ENCODE results near the gene DPP6. TPM values are rescaled to one million over a fixed set of nuclear protein-coding genes. Genes with fewer than 3 reads are reported as not detected.

DPP6 gene
- total and polyA plus RNA-seq, 9 of the 15 experiments (the other 6 are each of a cell fraction or from before 2014, with no cell fraction given) = not detected

DNA sequence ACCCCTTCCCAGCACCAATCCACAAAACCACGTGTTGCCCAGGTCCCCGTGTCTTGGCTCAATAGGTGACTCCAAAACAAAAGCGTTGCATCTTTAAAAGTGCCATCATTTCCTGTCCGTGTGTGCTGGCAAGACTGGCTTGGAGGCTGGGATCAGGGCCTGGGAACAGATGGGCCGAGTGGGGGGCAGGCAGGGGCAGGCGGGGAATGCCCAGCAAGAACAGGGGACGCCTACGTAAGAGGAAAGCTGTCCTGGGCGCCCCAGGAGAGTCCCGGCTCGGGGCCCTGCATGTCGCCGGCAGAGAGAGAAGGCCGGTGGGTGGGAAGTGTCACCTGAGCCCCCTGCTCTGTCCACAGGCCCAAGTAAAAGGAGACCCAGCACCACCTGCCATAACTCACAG is 864.2 kb downstream of the DPP6 start:
- in situ Hi-C loops (cut with MboI) (no loop called here), intact Hi-C loops (cut with micrococcal nuclease) (no loop called here)
- Histone ChIP-seq H3K4me2 (ENCODE audit: insufficient read depth, low read length) (no peak overlapping the region), H3K79me2 (ENCODE audit: control insufficient read depth, insufficient read depth, low read length) (no peaks in the 10 kb centered on the region), H3K9me3 (replicated peaks; ENCODE audit: control insufficient read depth, insufficient read depth, low read depth, low read length) (no peaks in the 10 kb centered on the region), H3K9ac (ENCODE audit: insufficient read depth in 1 of 2, low read depth in 2 of 2, low read length in 2 of 2) (no peak overlapping the region), H3K4me1 (replicated peaks in 1 of 2; ENCODE audit: control insufficient read depth in 2 of 2, insufficient read depth in 2 of 2, low read length in 2 of 2) (peaks cover 0 to 20% of the 10 kb centered on the region in 2 experiments; a peak in 2 of 5 replicates), H3K36me3 (ENCODE audit: control insufficient read depth, insufficient read depth, low read length) (no peaks in the 10 kb centered on the region), H3K27me3 (ENCODE audit: control insufficient read depth in 2 of 2, insufficient read depth in 2 of 2, low read length in 2 of 2) (peaks cover 33 to 84% of the 10 kb centered on the region in 2 experiments), H2AFZ (ENCODE audit: low read depth, low read length) (no peak overlapping the region), H3K27ac (ENCODE audit: extremely low read depth, low read depth, low read length) (no peak overlapping the region), H3K4me3 (no peak overlapping the region), H3K9me1 (ENCODE audit: control insufficient read depth, insufficient read depth, low read length) (no peaks in the 10 kb centered on the region), H4K20me1 (replicated peaks; ENCODE audit: control insufficient read depth, insufficient read depth, low read length) (no peaks in the 10 kb centered on the region)
- CTCF ChIA-PET (ENCODE audit: low intra/inter-chr PET ratio) = interaction anchor here (0.7 kb wide), 1 partner anchor 10 kb away, joined by 3 read pairs; no protein-coding TSS in a partner anchor
- no peak for FAIRE-seq
- no TSS peak for BruUV-seq (replicated peaks)
- ATAC-seq = no peak
- 9% methylated on average over 13 of the region's 14 CpGs for WGBS (ENCODE audit: insufficient coverage, low coverage, missing lambda C conversion rate)
- no peak for DNase-seq (ENCODE audit: extremely low read depth in 1 of 4, low spot score in 3 of 4)
- POLR2A ChIA-PET = no interaction called here
- no peak for TF ChIP-seq MTA1 (IDR thresholded peaks at IDR 0.05; ENCODE audit: borderline replicate concordance)
- TF ChIP-seq GTF2E2 (tag; IDR thresholded peaks at IDR 0.05) = no peak
- TF ChIP-seq, protein P1, sequence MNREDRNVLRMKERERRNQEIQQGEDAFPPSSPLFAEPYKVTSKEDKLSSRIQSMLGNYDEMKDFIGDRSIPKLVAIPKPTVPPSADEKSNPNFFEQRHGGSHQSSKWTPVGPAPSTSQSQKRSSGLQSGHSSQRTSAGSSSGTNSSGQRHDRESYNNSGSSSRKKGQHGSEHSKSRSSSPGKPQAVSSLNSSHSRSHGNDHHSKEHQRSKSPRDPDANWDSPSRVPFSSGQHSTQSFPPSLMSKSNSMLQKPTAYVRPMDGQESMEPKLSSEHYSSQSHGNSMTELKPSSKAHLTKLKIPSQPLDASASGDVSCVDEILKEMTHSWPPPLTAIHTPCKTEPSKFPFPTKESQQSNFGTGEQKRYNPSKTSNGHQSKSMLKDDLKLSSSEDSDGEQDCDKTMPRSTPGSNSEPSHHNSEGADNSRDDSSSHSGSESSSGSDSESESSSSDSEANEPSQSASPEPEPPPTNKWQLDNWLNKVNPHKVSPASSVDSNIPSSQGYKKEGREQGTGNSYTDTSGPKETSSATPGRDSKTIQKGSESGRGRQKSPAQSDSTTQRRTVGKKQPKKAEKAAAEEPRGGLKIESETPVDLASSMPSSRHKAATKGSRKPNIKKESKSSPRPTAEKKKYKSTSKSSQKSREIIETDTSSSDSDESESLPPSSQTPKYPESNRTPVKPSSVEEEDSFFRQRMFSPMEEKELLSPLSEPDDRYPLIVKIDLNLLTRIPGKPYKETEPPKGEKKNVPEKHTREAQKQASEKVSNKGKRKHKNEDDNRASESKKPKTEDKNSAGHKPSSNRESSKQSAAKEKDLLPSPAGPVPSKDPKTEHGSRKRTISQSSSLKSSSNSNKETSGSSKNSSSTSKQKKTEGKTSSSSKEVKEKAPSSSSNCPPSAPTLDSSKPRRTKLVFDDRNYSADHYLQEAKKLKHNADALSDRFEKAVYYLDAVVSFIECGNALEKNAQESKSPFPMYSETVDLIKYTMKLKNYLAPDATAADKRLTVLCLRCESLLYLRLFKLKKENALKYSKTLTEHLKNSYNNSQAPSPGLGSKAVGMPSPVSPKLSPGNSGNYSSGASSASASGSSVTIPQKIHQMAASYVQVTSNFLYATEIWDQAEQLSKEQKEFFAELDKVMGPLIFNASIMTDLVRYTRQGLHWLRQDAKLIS (CRISPR knock-in tag; IDR thresholded peaks at IDR 0.05) = no peak
- TF ChIP-seq RB1 (IDR thresholded peaks at IDR 0.05; ENCODE audit: low read depth) = no peak
- no peak for TF ChIP-seq CHD4 (IDR thresholded peaks at IDR 0.05; ENCODE audit: insufficient read depth, insufficient replicate concordance, low read depth, low read length, poor library complexity, severe bottlenecking)
- TF ChIP-seq AFF1 (IDR thresholded peaks at IDR 0.05; ENCODE audit: low read depth in 1 of 2, partially characterized antibody in 2 of 2) = no peak
- TF ChIP-seq E2F3 (CRISPR knock-in tag; IDR thresholded peaks at IDR 0.05) = no peak
- TF ChIP-seq MAFF (IDR thresholded peaks at IDR 0.05; ENCODE audit: low read length) = no peak
- TF ChIP-seq IFI16 (CRISPR knock-in tag; IDR thresholded peaks at IDR 0.05) = no peak
- TF ChIP-seq HSF4 (CRISPR knock-in tag; IDR thresholded peaks at IDR 0.05; ENCODE audit: borderline replicate concordance) = no peak
- no peak for TF ChIP-seq CEBPB (tag; IDR thresholded peaks at IDR 0.05)
- no peak for TF ChIP-seq SNRNP70 (optimal IDR thresholded peaks at IDR 0.05; ENCODE audit: low read depth, low read length)
- TF ChIP-seq ZNF311 (CRISPR knock-in tag; IDR thresholded peaks at IDR 0.05) = no peak
- TF ChIP-seq CHD2 (IDR thresholded peaks at IDR 0.05; ENCODE audit: low read depth, low read length) = no peak
- TF ChIP-seq, protein P2, sequence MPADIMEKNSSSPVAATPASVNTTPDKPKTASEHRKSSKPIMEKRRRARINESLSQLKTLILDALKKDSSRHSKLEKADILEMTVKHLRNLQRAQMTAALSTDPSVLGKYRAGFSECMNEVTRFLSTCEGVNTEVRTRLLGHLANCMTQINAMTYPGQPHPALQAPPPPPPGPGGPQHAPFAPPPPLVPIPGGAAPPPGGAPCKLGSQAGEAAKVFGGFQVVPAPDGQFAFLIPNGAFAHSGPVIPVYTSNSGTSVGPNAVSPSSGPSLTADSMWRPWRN (IDR thresholded peaks at IDR 0.05; ENCODE audit: low read depth) = no peak
- TF ChIP-seq ZNF239 (CRISPR knock-in tag; IDR thresholded peaks at IDR 0.05) = no peak
